Fibroblast of lung (primary cell): ENCODE results near the gene MBOAT7.

Source experiments
- CTCF ChIP-seq, 2 donors: IDR thresholded peaks in 1 of 2; conservative IDR thresholded peaks in 1 of 2; 1 replicate in 1 of 2; 2 replicates in 1 of 2; pipeline ENCODE4 v1.5.1; 2011 to 2012; ENCODE audit warnings: low read length in 2 of 2, control low read depth in 1 of 2, inconsistent platforms in 1 of 2, low read depth in 1 of 2, mild to moderate bottlenecking in 1 of 2
- EZH2 ChIP-seq: IDR thresholded peaks from 2 replicates; pipeline ENCODE4 v1.5.1; 2012; ENCODE audit warnings: low read length, control low read depth, mild to moderate bottlenecking; ENCODE audit errors: missing control alignments

DNA sequence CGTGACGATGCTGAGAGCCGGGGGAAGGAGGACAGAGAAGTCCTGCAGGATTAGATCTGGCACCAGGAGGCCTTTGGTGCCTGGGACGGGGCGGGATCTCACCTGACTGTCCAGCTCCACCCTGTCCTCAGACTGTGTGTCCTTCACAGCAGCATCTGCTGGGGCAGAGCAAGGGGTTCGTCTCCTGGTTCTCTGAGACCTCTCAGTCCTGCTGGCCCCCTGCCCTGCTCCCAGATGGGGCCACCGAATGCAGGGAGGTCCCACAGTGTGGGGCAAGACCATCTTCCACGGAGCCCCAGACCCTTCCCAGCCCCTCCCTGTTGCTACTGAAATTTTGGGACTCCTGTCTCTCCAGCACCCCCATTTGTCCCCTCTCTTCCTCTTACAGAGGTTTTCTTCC is 28.9 kb upstream of the MBOAT7 start:
- no peak for TF ChIP-seq CTCF (conservative IDR thresholded peaks at IDR 0.05 in 1 of 2, IDR thresholded peaks at IDR 0.05 in 1 of 2; ENCODE audit: low read depth in 1 of 2, low read length in 2 of 2)
- no peak for TF ChIP-seq EZH2
